K562 (cell line): Measurements from ENCODE around the gene COX4I2. TPM values are rescaled to one million over a fixed set of nuclear protein-coding genes. Genes with fewer than 3 reads are reported as not detected.

Source experiments
- CBFA2T2 ChIP-seq: fragments of 450-650 bp; conservative IDR thresholded peaks from 2 replicates; pipeline ENCODE4 v1.6.1; 2017; ENCODE audit warnings: mild to moderate bottlenecking
- CHAMP1 ChIP-seq: fragments of 450-650 bp; IDR thresholded peaks from 2 replicates; pipeline ENCODE4 v1.6.1; 2016; ENCODE audit warnings: mild to moderate bottlenecking
- E2F6 ChIP-seq, 2 experiments: IDR thresholded peaks; 2 replicates each; pipeline ENCODE4 v1.6.1; 2011; ENCODE audit warnings: borderline replicate concordance in 1 of 2, control low read depth in 1 of 2, low read depth in 1 of 2, low read length in 1 of 2, mild to moderate bottlenecking in 1 of 2, mixed read lengths in 1 of 2, moderate library complexity in 1 of 2; ENCODE audit not compliant: insufficient read depth in 1 of 2, insufficient read length in 1 of 2, poor library complexity in 1 of 2, severe bottlenecking in 1 of 2; ENCODE audit errors: extremely low read depth in 1 of 2
- EGR1 ChIP-seq: fragments of 450-650 bp; conservative IDR thresholded peaks from 2 replicates; pipeline ENCODE4 v1.6.1; 2017; ENCODE audit warnings: mild to moderate bottlenecking
- JUND ChIP-seq, 2 experiments: IDR thresholded peaks; 2 replicates in 1 of 2; 3 replicates in 1 of 2; pipeline ENCODE4 v1.6.1; 2011; ENCODE audit warnings: borderline replicate concordance in 2 of 2, low read depth in 2 of 2, low read length in 2 of 2, improper control_type of control experiment in 1 of 2, missing biosample characterization in 1 of 2, missing genetic modification characterization in 1 of 2, missing genetic modification reagents in 1 of 2
- ZNF174 ChIP-seq: fragments of 250-450 bp; sonication (Bioruptor Pico); IDR thresholded peaks from 2 replicates; pipeline ENCODE4 v1.4.0; 2020; ENCODE audit warnings: mild to moderate bottlenecking
- ZNF717 ChIP-seq: fragments of 250-450 bp; sonication (Bioruptor Pico); IDR thresholded peaks from 2 replicates; pipeline ENCODE4 v1.5.0; 2021
- polyA plus RNA-seq, 8 experiments: library from polyadenylated mRNA; depleted of rRNA in 4 of 8; stranded (reverse) in 5 of 8; unstranded in 3 of 8; fragments of >200 nt; fragmentation: Nextera tagmentation in 2 of 8; fragmentation: Illumina TruSeq in 1 of 8; extraction: Ambion mirVana in 2 of 8; extraction: Trizol in 1 of 8; gene quantifications; 2 replicates each; pipeline versions ENCODE4 v1.2.1 to v1.2.3, GENCODE V29; 2011 to 2014; ENCODE audit warnings: inconsistent platforms in 1 of 8, missing spikeins in 1 of 8
- total RNA-seq, 7 experiments: library from RNA; depleted of rRNA in 6 of 7; stranded (reverse); fragments of >200 nt in 6 of 7; fragmentation: Illumina TruSeq in 2 of 7; extraction: Trizol in 2 of 7; gene quantifications; 2 replicates each; pipeline versions ENCODE4 v1.2.1 to v1.2.3, GENCODE V29; 2011 to 2021; ENCODE audit warnings: low replicate concordance in 1 of 7
- TF ChIP-seq, protein P1 (sequence below): fragments of 250-450 bp; sonication (Bioruptor Pico); IDR thresholded peaks from 2 replicates; pipeline ENCODE4 v1.8.0; 2021; ENCODE audit warnings: moderate library complexity, mild to moderate bottlenecking, inconsistent platforms
- TF ChIP-seq, protein P2 (sequence below): sonication (generic); formaldehyde crosslinking; IDR thresholded peaks from 2 replicates; pipeline ENCODE4 v1.8.0; 2022; ENCODE audit warnings: missing genetic modification reagents, mild to moderate bottlenecking, borderline replicate concordance
- TF ChIP-seq, protein P3 (sequence below), 2 experiments: fragments of 450-650 bp; formaldehyde crosslinking in 1 of 2; IDR thresholded peaks; 2 replicates each; pipeline versions ENCODE4 v1.4.0 to v1.6.1; 2014 to 2020; ENCODE audit warnings: mild to moderate bottlenecking in 2 of 2, borderline replicate concordance in 1 of 2, low read depth in 1 of 2

COX4I2 gene
- total and polyA plus RNA-seq, 9 of the 15 experiments (the other 6 are each of a cell fraction or from before 2014, with no cell fraction given): not detected

DNA sequence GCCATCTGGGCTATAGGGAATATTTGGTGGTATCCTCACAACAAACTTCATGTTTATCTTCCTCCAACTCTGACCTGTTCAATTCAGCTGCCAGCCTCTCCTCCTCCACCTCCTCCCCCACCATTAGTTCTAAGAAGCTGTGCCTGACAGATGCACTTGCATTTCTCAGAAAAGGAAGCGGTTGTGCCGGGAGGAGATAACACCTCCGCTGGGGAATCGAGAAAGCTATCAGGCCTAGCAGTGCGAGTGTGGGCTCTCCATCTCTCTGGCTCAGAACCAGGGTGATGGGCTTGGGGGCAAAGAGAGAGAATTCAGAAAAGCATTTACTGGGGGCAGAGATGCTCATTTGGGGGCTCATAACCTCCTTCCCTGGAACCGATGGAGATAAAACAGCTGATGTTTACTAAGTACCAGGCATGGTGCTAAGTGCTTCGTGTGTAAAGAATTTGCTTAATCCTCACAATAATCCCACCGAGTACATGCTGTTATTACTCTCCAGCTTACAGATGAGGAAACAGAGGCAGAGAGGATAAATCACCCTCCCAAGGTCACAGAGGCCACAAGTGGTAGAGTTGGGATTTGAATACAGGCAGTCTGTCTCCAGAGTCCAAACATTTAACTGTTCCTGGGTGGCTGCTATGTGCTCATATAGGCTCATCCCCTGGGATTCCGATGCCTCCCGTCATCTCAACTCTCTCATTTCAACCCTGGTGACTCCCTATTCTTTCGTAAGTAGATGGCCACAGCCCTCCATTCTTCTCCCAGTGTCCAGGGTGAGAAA is 38.3 kb downstream of the COX4I2 start (continued):
- TF ChIP-seq CHAMP1 (peak; percentile 86; the same call in 1 of the 2 replicates), EGR1 (peak; percentile 95), JUND (IDR thresholded peaks at IDR 0.05; ENCODE audit: borderline replicate concordance, low read depth, low read length) (peak; percentile 88), JUND (tag; IDR thresholded peaks at IDR 0.05; ENCODE audit: borderline replicate concordance, low read depth, low read length) (no peak; the same call in 2 of the 3 replicates), ZNF174 (CRISPR knock-in tag) (no peak), CBFA2T2 (peak; percentile 99), E2F6 (IDR thresholded peaks at IDR 0.05; ENCODE audit: borderline replicate concordance in 1 of 2, extremely low read depth in 1 of 2, insufficient read depth in 1 of 2, insufficient read length in 1 of 2, low read depth in 1 of 2, low read length in 1 of 2, poor library complexity in 1 of 2, severe bottlenecking in 1 of 2) (no peak), ZNF717 (CRISPR knock-in tag) (no peak)
- TF ChIP-seq, protein P1, sequence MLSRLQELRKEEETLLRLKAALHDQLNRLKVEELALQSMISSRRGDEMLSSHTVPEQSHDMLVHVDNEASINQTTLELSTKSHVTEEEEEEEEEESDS (CRISPR knock-in tag): no peak
- TF ChIP-seq, protein P2, sequence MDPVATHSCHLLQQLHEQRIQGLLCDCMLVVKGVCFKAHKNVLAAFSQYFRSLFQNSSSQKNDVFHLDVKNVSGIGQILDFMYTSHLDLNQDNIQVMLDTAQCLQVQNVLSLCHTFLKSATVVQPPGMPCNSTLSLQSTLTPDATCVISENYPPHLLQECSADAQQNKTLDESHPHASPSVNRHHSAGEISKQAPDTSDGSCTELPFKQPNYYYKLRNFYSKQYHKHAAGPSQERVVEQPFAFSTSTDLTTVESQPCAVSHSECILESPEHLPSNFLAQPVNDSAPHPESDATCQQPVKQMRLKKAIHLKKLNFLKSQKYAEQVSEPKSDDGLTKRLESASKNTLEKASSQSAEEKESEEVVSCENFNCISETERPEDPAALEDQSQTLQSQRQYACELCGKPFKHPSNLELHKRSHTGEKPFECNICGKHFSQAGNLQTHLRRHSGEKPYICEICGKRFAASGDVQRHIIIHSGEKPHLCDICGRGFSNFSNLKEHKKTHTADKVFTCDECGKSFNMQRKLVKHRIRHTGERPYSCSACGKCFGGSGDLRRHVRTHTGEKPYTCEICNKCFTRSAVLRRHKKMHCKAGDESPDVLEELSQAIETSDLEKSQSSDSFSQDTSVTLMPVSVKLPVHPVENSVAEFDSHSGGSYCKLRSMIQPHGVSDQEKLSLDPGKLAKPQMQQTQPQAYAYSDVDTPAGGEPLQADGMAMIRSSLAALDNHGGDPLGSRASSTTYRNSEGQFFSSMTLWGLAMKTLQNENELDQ (CRISPR knock-in tag): no peak
- TF ChIP-seq, protein P3, sequence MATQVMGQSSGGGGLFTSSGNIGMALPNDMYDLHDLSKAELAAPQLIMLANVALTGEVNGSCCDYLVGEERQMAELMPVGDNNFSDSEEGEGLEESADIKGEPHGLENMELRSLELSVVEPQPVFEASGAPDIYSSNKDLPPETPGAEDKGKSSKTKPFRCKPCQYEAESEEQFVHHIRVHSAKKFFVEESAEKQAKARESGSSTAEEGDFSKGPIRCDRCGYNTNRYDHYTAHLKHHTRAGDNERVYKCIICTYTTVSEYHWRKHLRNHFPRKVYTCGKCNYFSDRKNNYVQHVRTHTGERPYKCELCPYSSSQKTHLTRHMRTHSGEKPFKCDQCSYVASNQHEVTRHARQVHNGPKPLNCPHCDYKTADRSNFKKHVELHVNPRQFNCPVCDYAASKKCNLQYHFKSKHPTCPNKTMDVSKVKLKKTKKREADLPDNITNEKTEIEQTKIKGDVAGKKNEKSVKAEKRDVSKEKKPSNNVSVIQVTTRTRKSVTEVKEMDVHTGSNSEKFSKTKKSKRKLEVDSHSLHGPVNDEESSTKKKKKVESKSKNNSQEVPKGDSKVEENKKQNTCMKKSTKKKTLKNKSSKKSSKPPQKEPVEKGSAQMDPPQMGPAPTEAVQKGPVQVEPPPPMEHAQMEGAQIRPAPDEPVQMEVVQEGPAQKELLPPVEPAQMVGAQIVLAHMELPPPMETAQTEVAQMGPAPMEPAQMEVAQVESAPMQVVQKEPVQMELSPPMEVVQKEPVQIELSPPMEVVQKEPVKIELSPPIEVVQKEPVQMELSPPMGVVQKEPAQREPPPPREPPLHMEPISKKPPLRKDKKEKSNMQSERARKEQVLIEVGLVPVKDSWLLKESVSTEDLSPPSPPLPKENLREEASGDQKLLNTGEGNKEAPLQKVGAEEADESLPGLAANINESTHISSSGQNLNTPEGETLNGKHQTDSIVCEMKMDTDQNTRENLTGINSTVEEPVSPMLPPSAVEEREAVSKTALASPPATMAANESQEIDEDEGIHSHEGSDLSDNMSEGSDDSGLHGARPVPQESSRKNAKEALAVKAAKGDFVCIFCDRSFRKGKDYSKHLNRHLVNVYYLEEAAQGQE (IDR thresholded peaks at IDR 0.05; ENCODE audit: borderline replicate concordance): peak; percentile 53; the same call in 1 of the 2 replicates
- TF ChIP-seq, protein P3 (CRISPR knock-in tag; IDR thresholded peaks at IDR 0.05; ENCODE audit: low read depth): no peak
